H1 (cell line): ENCODE data around the gene DIP2B. TPM values are rescaled to one million over a fixed set of nuclear protein-coding genes. Genes with fewer than 3 reads are reported as not detected.

Experiments
- ATF2 ChIP-seq: IDR thresholded peaks from 2 replicates; pipeline ENCODE4 v1.6.1; 2012; ENCODE audit warnings: low read length, inconsistent platforms
- BRCA1 ChIP-seq: IDR thresholded peaks from 2 replicates; pipeline ENCODE4 v1.6.1; 2012; ENCODE audit warnings: low read depth, low read length, improper control_type of control experiment
- CBX5 ChIP-seq: fragments of 300-800, 300-1000 bp; sonication (generic); IDR thresholded peaks from 2 replicates; pipeline ENCODE4 v1.7.1; 2016; ENCODE audit warnings: antibody characterized with exemption, low read length, low read depth
- KDM4A ChIP-seq: IDR thresholded peaks from one replicate; pipeline ENCODE4 v1.7.1; 2012; ENCODE audit warnings: low read depth, mild to moderate bottlenecking, moderate library complexity, low read length, inconsistent platforms; ENCODE audit not compliant: severe bottlenecking
- NRF1 ChIP-seq: IDR thresholded peaks from 2 replicates; pipeline ENCODE4 v1.6.1; 2011; ENCODE audit warnings: mild to moderate bottlenecking, low read depth, low read length, improper control_type of control experiment
- POLR2AphosphoS5 ChIP-seq: IDR thresholded peaks from 2 replicates; pipeline ENCODE4 v1.6.1; 2011; ENCODE audit warnings: low read depth, low read length
- RAD21 ChIP-seq, 2 experiments: IDR thresholded peaks in 1 of 2; conservative IDR thresholded peaks in 1 of 2; 2 replicates each; pipeline ENCODE4 v1.6.1; 2011; ENCODE audit warnings: low read depth in 2 of 2, low read length in 2 of 2, improper control_type of control experiment in 1 of 2, inconsistent platforms in 1 of 2, mild to moderate bottlenecking in 1 of 2, moderate library complexity in 1 of 2
- RXRA ChIP-seq: IDR thresholded peaks from 2 replicates; pipeline ENCODE4 v1.6.1; 2011; ENCODE audit warnings: low read depth, mild to moderate bottlenecking, low read length, moderate library complexity; ENCODE audit not compliant: insufficient read depth
- SIRT6 ChIP-seq: IDR thresholded peaks from one replicate; pipeline ENCODE4 v1.7.1; 2012; ENCODE audit warnings: low read length, inconsistent platforms
- polyA plus RNA-seq, 7 experiments: library from polyadenylated mRNA; depleted of rRNA in 3 of 7; stranded (reverse) in 5 of 7; unstranded in 2 of 7; fragments of >200 nt in 5 of 7; fragments of 200-250 nt in 2 of 7; gene quantifications; 1 replicate in 5 of 7; 2 replicates in 1 of 7; 4 replicates in 1 of 7; pipeline versions ENCODE4 v1.2.1 to v1.2.3, GENCODE V29; 2011 to 2013; ENCODE audit warnings: missing spikeins in 2 of 7, mixed read lengths in 2 of 7
- total RNA-seq: library from RNA; stranded (reverse); fragmentation: NEBNext Ultra II Directional; extraction: Animal tissue kit (Norgen Biotek cat#: 25700); gene quantifications from 2 replicates; pipeline ENCODE4 v1.2.1, GENCODE V29; 2021

The DIP2B gene
- total and polyA plus RNA-seq, 2 of the 8 experiments (the other 6 are each of a cell fraction or from before 2014, with no cell fraction given): 11.1 to 29.6 TPM

GRCh38 chr12:50635857-50636256, 131.1 kb downstream of the DIP2B start (continued):
- TF ChIP-seq KDM4A: no peak
- no peak for TF ChIP-seq RAD21 (IDR thresholded peaks at IDR 0.05 in 1 of 2, conservative IDR thresholded peaks at IDR 0.05 in 1 of 2; ENCODE audit: low read depth in 2 of 2, low read length in 2 of 2)
- no peak for TF ChIP-seq ATF2
- no peak for TF ChIP-seq POLR2AphosphoS5
- no peak for TF ChIP-seq BRCA1
- TF ChIP-seq RXRA: no peak
- TF ChIP-seq SIRT6: no peak
- no peak for TF ChIP-seq NRF1
- no peak for TF ChIP-seq CBX5
